NOMO-1 treated with dmso at 0.1 percent for 144 hours (cell line): ENCODE data around the gene LRRC59.
"Not testable (repeated sequence)": the region's sequence is repeated elsewhere in the genome, so short reads cannot be mapped to it uniquely, and the experiment has no call there.

Experiments
- DNase-seq: peaks from one replicate; lab custom pipeline; 2025; ENCODE audit not compliant: unreplicated experiment; lab: John Stamatoyannopoulos, UW

The LRRC59 gene

DNA sequence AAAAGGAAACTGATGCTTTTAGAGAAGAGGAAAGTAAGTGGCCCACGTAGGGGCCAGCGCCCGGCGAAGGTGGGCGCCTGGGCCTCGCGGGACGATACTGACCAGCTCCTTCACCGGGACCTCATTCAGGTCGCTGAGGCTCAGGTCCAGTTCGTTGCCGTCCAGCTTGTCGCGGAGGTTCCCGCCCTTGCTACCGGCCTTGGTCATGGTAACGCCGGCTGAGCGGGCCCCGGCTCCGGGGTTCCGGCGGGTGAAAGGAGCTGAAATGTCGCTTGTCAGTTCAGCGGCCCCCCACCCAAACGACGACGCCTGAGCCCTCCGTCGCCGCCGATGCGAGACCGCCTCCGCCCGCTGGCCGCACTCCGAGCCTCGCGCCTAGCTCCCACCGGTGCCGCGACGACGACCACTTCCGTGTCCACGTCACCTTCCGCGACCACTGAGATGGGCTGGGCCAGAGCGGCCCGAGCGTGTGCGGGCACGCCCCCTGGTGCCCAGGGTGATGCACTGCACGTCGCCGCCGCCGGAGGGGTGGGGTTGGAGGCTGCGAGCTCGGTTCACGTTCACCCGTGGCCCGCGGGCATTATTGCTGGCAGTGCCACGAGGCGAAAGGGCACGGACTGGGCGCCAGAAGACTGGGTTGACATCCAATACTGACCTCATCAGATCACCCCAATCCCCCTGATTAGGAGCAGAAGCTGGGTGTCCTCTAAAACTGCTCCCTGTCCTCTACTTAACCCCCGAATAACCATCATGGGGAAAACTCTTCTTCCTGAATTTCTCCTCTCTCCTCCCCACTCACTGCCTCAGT lies at the start of gene LRRC59:
TSS of gene LRRC59 (minus strand) at position 413 of the 808 bp plus-strand sequence. CDS start at position 207, 206 bp downstream.
- peak; percentile 69 for DNase-seq

GRCh38 chr17:50445730-50446325 lies 48.5 kb upstream of the LRRC59 start:
- no peak for DNase-seq

DNA sequence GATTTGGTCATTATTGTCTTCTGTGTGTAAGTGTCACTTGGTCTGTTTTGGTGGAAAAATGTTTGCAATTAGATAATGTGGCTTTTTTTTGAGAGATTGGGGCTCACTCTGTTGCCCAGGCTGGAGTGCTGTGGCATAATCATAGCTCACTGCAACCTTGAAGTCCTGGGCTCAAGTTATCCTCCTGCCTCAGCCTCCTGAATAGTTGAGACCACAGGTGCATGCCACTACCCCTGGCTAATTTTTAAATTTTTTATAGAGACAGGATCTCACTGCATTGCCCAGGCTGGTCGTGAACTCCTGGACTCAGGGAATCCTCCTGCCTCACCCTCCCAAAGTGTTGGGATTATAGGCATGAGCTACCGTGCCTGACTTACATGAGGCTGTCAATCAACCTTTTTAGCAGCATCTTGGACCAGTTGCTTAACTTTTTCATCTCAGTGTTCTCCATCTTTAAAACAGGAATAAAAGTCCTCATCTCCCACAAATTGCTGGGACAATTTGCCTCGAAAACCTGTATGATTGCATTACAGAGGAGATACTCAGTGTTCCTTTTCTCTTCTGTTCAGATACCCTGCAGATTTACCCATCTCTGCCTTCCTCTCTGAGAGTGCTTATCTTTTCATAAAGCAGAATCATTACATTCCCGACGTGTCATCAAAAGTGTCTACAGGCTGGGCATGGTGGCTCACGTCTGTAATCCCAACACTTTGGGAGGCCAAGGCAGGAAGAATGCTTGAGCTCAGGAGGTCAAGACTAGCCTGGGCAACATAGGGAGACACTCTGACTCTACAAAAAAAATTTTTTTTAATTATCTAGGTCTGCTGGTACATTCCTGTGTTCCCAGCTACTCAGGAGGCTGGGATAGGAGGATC lies 47.8 kb upstream of the LRRC59 start:
- no peak for DNase-seq

GRCh38 chr17:50443505-50443974 lies 46.2 kb upstream of the LRRC59 start:
- no peak for DNase-seq

- DNase-seq, result no peak
These were observed 43.8 kb upstream of the LRRC59 start for GRCh38 chr17:50440838-50441829.

DNA sequence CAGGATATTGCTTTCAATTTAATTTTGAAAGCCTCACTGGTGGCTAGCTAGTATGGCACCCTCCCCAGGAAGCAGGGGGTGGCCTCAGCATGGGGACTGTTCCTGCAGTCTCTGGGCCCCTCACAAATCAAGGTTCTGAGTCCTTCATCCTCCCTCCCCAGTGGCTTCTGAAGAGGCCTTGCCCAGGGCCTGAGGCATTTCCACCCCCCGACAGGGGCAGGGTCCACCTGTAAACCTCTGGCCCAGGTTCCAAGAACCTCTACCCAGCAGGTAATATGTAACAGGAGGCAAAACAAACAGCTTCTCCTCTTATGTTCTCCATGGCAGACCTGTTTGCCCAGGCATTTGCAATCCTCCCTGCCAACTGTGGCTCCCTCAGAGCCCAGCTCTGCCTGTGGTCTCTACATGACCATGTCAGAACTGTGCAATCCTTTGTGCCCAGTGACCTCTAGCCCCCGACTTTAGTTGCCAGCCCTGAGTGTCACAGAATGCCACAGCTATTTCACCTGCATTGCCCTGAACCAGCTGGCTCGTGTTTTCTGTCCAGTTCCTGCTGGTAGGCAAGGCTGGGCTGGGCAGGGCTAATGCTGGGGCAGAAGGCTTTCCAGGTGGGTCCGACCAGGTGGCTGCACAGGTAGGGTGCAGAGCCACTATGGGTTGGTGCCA lies 43.0 kb upstream of the LRRC59 start:
- DNase-seq, result no peak

GRCh38 chr17:50439008-50439407 lies 41.7 kb upstream of the LRRC59 start:
- DNase-seq, result no peak

- no peak for DNase-seq
These were observed 40.1 kb upstream of the LRRC59 start for GRCh38 chr17:50437409-50437808.

DNA sequence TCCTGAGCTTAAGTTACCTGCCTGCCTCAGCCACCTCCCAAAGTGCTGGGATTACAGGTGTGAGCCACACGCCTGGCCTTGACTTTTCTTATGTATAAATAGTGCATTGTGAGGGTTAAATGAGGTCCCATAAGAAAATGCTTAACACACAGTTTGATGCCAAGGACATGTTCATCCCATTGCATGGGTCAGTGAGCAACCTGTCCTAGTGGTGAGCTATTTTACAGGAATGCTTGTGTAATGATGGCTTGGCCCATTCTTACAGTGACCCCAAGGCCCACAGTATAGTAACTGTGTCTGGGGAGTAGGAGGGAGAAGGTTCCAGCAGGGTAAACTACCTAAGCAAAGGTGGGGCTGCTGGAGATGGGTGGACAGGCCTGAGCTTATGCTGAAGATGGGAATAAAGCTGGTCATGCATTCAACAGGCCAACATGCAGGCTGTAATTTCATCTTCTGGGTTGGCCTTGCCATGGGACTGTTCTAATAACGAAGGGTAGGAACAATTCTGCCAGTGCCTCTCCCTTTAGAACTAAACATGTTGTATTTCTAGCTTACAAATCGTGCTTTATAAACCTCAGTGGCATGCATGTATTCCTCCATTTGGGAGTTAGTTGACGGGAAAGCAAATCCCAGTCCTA lies 34.9 kb upstream of the LRRC59 start:
- DNase-seq, result no peak

DNA sequence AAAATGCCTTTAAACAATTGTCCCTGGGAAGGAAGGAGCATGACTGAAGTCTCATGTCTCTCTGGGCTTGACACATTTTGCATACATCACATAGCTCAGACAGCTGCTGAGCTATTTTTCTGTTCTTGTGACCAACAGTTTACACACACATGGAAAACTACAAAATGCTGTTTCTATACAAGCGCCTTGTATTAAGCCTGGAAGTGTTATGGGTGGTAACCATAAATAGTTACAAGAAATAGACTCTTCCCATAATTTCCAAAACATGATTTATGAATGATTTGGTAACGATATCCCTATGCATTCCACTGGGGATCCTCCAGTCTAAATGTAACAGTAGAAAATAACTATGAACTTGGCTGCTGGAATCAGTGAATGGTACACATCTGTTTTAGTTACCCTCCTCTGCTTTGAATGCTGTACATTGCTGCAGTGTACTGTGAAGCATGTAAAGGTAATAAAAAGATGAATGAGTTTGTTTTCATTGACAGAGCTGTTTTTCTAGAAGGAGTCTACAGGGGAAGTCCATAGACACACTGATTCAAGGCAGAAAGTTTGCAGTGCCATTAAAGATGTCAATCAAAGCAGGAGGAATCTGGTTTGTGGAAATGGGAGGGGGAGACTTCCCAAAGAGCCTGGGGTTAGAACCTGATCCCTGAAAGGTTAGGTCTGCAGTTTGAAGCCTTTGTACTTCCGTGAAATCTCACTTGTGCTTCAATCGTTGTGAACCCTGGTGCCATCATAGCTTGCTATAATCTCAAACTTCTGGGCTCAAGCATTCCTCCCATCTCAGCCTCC lies 33.7 kb upstream of the LRRC59 start:
- no peak for DNase-seq

DNA sequence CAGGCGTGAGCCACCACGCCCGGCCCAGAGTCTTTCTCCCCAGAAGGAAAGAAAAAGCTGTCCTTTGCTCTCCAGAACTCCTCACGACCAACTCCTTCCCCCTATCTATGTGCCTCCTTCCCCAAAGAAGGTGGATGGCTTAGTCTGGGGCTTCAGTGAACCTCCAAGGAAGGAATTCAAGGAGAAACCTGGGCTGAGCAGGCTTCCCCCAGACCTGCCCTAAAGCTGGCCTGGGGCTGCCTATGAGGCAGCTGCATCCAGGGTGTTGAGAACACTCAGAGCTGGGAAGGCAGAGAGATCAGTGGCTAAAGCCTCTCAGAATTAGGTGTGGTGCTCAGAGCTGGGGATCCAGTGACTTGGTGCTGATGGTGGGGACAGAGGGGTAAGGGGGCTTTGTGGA lies 32.5 kb upstream of the LRRC59 start:
- DNase-seq, result no peak

DNA sequence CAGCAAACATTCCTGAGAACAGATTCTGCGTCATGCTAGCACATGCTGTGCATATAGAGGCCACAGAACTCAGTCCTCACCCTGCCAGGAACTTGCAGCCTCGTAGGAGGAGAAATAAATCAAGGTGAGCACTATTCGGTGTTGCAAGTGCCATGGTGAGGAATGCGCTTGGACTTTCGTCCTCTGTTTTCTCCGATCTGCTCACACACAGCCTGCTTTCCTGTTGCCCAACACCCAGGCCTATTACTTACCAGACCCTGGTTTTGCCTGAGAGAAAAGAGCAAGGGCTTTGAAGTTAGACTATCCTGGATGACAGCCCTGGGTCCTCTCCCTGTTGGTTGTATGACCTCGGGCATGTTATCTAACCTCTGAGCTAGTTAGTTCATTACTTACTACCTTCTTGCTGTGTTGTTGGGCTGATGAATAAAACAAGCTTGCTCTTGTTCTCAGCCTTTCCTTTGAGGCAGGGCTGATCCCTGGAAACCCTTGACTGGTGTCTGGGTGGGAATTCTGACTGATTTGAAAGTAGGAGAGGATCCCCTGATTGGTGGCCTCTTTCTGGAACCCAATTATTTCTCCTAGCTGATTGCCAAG lies 31.6 kb upstream of the LRRC59 start:
- no peak for DNase-seq

GRCh38 chr17:50428126-50428525 lies 30.8 kb upstream of the LRRC59 start:
- not testable (repeated sequence) for DNase-seq

DNA sequence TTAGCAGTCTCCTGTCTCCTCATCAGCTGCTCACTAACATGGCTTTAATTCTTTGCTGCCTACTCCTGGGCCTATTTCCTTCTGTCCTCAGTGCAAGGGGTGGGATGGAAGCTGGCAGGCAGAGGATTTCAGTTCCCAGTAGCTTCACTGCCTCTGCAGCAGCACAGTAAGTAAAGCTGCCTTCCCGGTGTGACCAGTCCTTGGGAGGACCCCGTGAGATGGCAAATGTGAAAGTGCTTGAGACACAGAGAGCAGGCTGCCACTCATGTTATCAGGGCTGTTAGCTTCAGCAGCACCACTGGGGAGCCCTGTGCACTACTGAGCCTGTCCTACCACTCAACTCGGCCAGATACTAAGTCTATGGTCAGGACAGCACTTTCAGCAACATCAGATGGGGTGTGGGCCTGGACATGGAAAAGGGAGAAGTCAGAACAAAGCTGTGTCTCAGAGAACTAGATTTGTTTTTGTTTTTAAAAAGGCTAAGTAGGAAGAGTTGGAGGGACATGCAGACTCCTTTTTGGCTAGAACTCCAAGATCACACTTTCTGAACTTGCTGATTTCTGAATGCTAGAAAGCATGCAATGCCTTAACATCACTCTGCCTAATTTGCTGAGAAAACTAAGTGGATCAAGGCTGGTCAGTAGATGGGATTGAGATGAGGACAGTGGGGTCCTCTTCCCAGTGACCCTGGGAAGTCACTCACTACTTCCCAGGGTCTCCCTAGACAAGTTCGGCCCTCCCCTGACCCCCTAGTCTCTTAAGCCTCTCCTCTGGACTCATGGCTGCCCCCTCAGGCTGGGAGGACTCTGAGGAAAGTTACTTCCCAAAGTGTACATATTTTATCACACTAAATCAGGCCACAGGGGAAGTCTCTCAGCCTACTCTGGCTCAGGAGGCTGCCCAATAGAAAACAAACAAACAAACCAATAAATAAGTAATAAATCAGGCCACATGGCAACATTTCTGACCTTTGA lies 29.8 kb upstream of the LRRC59 start:
- DNase-seq, result no peak

DNA sequence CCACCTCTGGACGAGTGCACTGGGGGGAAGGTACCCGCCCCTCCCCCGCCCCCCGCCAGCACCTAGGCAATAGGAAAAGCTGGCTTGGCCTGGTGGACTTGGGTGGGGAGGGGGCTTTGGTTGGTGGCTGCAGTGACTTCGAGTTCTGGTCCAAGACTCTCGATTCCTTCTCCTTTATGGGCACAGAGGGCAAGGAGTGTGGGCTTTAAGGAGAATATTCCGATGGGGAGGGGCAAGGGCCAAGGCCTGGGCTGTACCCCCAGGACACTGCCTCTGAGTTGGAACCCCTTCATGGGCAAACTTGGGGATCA lies 29.1 kb upstream of the LRRC59 start:
- no peak for DNase-seq

DNA sequence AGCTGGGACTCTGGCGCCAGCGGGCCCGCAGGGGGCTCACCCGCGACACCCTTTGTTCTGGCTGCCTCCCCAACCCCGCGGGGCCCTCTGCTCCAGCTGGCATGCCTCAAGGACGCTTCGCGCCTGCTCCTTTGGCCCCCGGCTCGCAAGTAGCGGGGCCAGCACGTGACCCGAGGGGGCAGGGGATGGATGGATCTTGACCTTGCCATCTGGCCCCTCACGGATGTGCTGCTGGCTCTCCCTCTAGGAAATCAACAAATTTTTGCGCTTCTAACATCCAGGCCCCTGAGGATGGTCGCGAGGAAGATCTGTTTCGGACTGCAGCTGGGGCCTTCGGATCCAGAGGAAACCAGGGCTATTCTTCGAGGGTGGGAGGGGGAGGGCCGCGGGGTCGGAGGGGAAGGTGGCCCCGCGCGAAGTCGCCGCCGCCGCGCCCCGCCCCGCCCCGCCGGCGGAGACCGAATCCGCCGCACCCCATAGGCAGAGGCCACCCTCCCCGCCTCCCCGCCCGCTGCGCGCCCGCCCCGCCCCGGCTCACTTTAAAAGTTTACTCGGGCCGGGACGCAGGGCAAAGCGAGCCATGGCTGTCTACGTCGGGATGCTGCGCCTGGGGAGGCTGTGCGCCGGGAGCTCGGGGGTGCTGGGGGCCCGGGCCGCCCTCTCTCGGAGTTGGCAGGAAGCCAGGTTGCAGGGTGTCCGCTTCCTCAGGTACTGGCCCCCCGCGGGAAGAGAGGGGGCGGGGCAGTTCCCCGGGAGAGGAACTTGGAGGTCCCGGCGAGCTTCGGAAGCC lies 28.6 kb upstream of the LRRC59 start, which contains the start of gene ACSF2:
TSS of gene ACSF2 (plus strand) at position 537 of the 790 bp plus-strand sequence. CDS start at position 581, 44 bp downstream.
- DNase-seq, result peak; percentile 44
